Measurements from ENCODE around the gene SELENOT.

Gene SELENOT

DNA sequence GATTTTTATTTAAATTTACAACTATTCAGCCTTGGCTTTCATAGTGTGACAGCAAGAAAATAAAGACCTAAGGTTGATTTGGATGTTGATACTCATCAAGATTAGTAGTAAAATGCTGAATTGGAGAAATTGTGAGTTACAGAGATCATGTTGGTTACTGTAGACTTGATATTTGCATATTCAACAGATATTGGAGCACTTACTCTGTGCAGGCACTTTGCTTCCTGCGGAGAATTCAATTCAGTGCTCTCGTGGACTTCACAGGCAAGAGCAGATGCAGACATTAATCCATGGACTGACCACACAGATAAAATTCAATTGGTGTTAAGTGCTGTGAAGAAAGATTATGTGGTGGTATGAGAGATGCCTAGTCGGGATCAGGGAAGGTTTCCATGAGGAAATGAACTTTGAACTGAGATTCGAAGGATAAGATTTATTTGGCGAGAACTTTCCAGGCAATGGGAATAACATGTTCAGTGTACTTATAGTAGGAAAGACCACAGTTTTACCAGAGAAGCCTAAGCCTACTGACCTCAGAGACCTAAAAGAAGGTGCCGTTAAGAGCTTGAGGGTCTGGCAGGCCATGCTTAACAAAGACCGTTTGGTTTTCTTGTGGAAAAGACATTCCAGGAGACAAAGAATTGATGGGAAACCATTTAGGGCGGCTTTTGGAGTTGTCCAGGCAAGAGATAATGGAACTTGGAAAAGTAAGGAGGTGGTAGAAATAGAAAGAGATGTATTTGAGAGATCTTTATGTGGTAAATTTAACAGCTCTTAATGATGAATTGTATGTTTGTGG is 4.3 kb downstream of the SELENOT start:
- no peak for DNase-seq (ENCODE audit: low read depth)
- peak overlapping the region; percentile 50 for H3K4me3 ChIP-seq (ENCODE audit: low read depth, low read length)
- TF ChIP-seq CTCF (IDR thresholded peaks at IDR 0.05; ENCODE audit: low read depth, low read length, missing control alignments) = no peak

- H3K4me3 ChIP-seq (ENCODE audit: low read depth, low read length) = no peak overlapping the region
- TF ChIP-seq CTCF (IDR thresholded peaks at IDR 0.05; ENCODE audit: low read depth, low read length, missing control alignments) = no peak
- DNase-seq (ENCODE audit: low read depth) = no peak
These were observed 6.9 kb downstream of the SELENOT start for GRCh38 chr3:150609988-150610387.

DNA sequence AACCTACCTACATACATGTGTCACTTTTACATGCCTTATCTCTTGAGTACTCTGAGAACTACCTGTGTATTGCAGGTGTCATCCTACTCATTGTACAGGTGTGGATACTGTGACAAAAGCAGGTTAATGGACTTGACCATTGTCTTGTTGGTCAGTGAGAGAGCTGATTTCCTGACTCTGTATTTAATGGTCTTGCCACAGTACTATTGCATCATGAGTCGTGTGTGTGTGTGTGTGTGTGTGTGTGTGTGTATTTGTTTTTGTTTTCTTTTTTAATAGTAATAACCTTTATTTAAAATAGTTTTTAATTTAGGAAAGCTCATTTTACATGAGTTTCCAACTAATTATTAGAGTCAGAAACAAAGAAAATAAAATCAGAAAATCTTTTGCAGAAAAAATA is 7.7 kb downstream of the SELENOT start:
- no peak for TF ChIP-seq CTCF (IDR thresholded peaks at IDR 0.05; ENCODE audit: low read depth, low read length, missing control alignments)
- DNase-seq (ENCODE audit: low read depth) = no peak
- H3K4me3 ChIP-seq (ENCODE audit: low read depth, low read length) = no peak overlapping the region

DNA sequence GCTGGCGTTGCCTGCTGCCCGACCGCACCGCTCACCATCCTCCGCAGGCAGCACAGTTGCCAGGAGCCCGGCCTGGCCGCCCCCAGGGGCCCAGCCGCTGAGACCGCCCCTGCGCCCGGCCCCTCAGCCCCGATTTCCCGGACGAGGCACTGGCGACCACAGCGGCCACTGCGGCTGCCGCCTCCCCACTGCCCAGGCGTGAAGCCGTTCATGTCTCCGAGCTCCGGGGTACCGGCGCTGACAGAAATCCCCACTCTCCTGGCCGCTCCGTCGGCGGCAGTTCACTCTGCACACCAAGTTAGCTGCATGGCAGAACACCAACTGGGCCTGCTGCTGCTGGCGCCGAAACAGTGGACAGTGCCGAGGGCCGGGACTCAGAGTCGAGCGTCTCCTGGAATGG is 8.5 kb downstream of the SELENOT start:
- no peak for DNase-seq (ENCODE audit: low read depth)
- TF ChIP-seq CTCF (IDR thresholded peaks at IDR 0.05; ENCODE audit: low read depth, low read length, missing control alignments) = no peak
- no peak overlapping the region for H3K4me3 ChIP-seq (ENCODE audit: low read depth, low read length)

- no peak for DNase-seq (ENCODE audit: low read depth)
- H3K4me3 ChIP-seq (ENCODE audit: low read depth, low read length) = no peak overlapping the region
- TF ChIP-seq CTCF (IDR thresholded peaks at IDR 0.05; ENCODE audit: low read depth, low read length, missing control alignments) = no peak
These were observed 9.4 kb downstream of the SELENOT start for GRCh38 chr3:150612494-150612893.

DNA sequence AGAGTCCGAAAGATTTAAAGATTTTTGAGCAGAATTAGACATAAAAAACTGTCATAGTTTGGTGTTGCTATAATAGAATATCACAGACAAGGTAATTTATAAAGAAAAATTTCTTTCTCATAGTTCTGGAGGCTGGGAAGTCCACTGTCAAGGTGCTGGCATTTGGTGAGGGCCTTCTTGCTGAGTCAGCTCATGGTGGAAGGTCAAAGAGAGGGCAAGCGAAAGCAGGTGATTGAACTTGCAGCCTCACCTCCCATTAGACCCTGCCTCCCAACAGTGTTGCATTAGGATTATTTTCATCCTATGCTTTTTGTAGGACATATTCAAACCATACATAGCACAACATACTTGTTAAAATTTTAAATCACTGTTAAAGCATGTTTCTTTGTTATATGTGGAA is 9.9 kb downstream of the SELENOT start:
- no peak for TF ChIP-seq CTCF (IDR thresholded peaks at IDR 0.05; ENCODE audit: low read depth, low read length, missing control alignments)
- DNase-seq (ENCODE audit: low read depth) = no peak
- H3K4me3 ChIP-seq (ENCODE audit: low read depth, low read length) = no peak overlapping the region
